Measurements from ENCODE around the gene CCDC68. TPM values are rescaled to one million over a fixed set of nuclear protein-coding genes. Genes with fewer than 3 reads are reported as not detected.

The CCDC68 gene
- total and polyA plus RNA-seq, 9 donors, result 5.4 to 62.8 (median 11.2) TPM

DNA sequence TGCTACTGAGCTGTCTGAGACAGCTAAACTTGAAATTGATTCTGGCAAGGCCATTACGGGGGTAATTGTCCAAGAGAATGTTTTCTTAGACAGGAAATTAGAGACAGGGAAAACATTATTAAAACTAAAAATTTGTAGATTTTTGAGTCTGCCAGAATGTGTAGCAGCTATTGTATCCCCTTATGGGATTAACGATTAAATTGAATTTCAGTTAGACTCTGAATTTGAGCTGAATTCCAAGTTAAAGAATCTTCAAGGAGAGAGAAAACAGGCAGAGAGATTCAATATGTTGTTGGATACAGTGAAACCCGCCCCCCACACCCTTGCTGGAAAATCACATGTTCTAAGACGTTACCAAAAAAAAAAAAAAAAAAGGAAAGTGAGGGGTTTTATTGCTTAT lies 32.7 kb upstream of the CCDC68 start:
- no peak overlapping the region for H3K4me3 ChIP-seq
- no peak for TF ChIP-seq POLR2A (IDR thresholded peaks at IDR 0.05)
- TF ChIP-seq, protein P1, sequence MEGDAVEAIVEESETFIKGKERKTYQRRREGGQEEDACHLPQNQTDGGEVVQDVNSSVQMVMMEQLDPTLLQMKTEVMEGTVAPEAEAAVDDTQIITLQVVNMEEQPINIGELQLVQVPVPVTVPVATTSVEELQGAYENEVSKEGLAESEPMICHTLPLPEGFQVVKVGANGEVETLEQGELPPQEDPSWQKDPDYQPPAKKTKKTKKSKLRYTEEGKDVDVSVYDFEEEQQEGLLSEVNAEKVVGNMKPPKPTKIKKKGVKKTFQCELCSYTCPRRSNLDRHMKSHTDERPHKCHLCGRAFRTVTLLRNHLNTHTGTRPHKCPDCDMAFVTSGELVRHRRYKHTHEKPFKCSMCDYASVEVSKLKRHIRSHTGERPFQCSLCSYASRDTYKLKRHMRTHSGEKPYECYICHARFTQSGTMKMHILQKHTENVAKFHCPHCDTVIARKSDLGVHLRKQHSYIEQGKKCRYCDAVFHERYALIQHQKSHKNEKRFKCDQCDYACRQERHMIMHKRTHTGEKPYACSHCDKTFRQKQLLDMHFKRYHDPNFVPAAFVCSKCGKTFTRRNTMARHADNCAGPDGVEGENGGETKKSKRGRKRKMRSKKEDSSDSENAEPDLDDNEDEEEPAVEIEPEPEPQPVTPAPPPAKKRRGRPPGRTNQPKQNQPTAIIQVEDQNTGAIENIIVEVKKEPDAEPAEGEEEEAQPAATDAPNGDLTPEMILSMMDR (IDR thresholded peaks at IDR 0.05), result no peak
- TF ChIP-seq EP300 (IDR thresholded peaks at IDR 0.05), result no peak
- H3K9me3 ChIP-seq, result no peaks in the 10 kb centered on the region
- no peaks in the 10 kb centered on the region for H3K36me3 ChIP-seq
- 56 to 59% (median 58%) methylated on average over 4 of the region's 4 CpGs for WGBS, 3 donors
- no peak overlapping the region for H3K27ac ChIP-seq
- DNase-seq, result no peak
- intact Hi-C loops (cut with DNase I), result no loop called here
- no peaks in the 10 kb centered on the region for H3K4me1 ChIP-seq (ENCODE audit: insufficient read depth)
- H3K27me3 ChIP-seq, result no peaks in the 10 kb centered on the region

DNA sequence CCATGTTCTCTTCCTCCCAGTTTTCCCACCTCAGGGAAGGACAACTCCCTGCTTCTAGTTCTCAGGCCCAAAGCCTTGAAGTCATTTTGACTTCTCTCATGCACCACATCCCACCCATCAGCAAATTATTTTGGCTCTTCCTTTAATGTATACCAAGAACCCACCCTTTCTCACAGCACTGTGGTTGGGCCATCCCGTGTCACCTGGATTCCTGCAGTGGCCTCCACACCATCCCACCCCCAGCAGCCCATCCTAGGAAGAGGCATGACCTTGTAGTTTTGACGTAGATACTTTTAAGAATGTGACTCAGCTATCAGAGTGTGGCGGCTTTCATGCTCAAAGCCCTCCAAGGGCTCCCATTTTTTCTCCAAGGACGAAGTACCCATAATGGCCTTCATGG lies 25.6 kb upstream of the CCDC68 start:
- no peak overlapping the region for H3K27ac ChIP-seq
- WGBS, 3 donors, result 87 to 91% (median 91%) methylated on average over 4 of the region's 4 CpGs
- no peak for DNase-seq
- no peak overlapping the region for H3K4me3 ChIP-seq
- no peaks in the 10 kb centered on the region for H3K27me3 ChIP-seq
- no peaks in the 10 kb centered on the region for H3K36me3 ChIP-seq
- TF ChIP-seq, protein P1 (IDR thresholded peaks at IDR 0.05), result no peak
- TF ChIP-seq EP300 (IDR thresholded peaks at IDR 0.05) (no peak), POLR2A (IDR thresholded peaks at IDR 0.05) (no peak)
- H3K9me3 ChIP-seq, result no peaks in the 10 kb centered on the region
- no peaks in the 10 kb centered on the region for H3K4me1 ChIP-seq (ENCODE audit: insufficient read depth)
- intact Hi-C loops (cut with DNase I), result loop anchor here in 3 of 4 donors (5.0 to 10.0 kb wide), 3 partner anchors 303 to 310 kb away; no protein-coding TSS in a partner anchor

DNA sequence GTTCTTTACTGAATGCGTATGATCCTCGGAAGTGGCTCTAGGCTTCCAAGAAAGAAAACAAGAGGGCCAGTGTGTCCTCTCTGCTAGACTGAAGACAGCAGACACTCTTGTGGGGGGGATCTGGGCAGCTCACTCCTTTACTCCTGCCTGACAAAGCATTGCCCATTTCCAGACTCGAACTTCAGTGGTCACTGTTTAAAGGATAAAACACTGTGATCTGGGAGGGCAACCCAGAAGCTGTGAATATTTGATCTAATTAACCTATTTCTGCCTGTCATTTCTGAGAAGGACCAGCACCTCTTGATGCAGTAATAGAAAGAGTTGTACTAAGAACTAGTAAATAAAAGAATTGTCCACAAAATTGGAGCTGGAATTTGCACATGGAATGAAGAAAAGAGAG lies 24.5 kb upstream of the CCDC68 start:
- H3K27me3 ChIP-seq, result no peaks in the 10 kb centered on the region
- intact Hi-C loops (cut with DNase I), result loop anchor here in 1 of 4 donors (10.0 kb wide), 1 partner anchor 309 kb away; no protein-coding TSS in a partner anchor
- no peaks in the 10 kb centered on the region for H3K36me3 ChIP-seq
- TF ChIP-seq, protein P1 (IDR thresholded peaks at IDR 0.05), result no peak
- TF ChIP-seq EP300 (IDR thresholded peaks at IDR 0.05), result no peak
- TF ChIP-seq POLR2A (IDR thresholded peaks at IDR 0.05), result no peak
- DNase-seq, result no peak
- no peak overlapping the region for H3K4me3 ChIP-seq
- 80 to 81% (median 81%) methylated on average over 3 of the region's 3 CpGs for WGBS, 3 donors
- H3K9me3 ChIP-seq, result no peaks in the 10 kb centered on the region
- no peaks in the 10 kb centered on the region for H3K4me1 ChIP-seq (ENCODE audit: insufficient read depth)
- no peak overlapping the region for H3K27ac ChIP-seq

DNA sequence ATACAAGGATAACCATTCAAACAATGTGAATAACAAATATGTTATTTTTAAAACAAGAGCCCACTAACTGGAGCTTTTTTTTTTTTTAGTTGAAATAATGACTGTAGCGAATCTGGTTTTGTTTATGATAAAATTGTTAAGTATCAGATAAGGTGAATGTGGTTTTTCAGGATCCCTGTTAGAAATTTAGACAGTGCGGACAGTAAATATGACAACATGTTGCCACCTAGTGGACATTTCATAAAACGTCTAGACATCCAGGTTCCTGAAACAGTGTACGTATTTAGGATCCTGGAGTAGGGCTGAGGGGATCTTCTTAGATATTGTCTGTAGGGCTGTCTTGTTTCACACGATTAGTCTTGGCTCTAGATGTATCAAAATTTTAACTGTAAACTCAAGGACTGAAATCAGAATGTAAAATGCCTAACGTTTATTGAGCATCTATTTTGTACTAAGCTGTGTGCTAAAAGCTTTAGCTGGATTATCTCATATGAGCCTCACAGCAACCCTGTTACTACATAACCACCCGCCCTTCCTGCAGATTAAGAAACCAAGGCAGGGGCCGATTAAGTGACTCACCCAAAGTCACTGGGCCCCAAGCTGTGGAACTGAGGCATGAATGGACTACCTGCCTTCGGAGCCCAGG lies 23.9 kb upstream of the CCDC68 start:
- H3K4me3 ChIP-seq, result no peak overlapping the region
- no peaks in the 10 kb centered on the region for H3K27me3 ChIP-seq
- TF ChIP-seq EP300 (IDR thresholded peaks at IDR 0.05) (no peak), POLR2A (IDR thresholded peaks at IDR 0.05) (no peak)
- TF ChIP-seq, protein P1 (IDR thresholded peaks at IDR 0.05), result peak; percentile 41 to 75 (median 66)
- H3K27ac ChIP-seq, result no peak overlapping the region
- no peaks in the 10 kb centered on the region for H3K4me1 ChIP-seq (ENCODE audit: insufficient read depth)
- 22 to 25% (median 22%) methylated on average over 9 of the region's 9 CpGs for WGBS, 3 donors
- DNase-seq, result no peak
- H3K36me3 ChIP-seq, result no peaks in the 10 kb centered on the region
- no peaks in the 10 kb centered on the region for H3K9me3 ChIP-seq
- intact Hi-C loops (cut with DNase I), result loop anchor here in 1 of 4 donors (10.0 kb wide), 1 partner anchor 308 kb away; no protein-coding TSS in a partner anchor
